HG03571 (cell line): Measurements from ENCODE around the gene IL3RA.

Experiments used
- ATAC-seq: cut with Tn5 transposase; IDR thresholded peaks from one replicate; pipeline ENCODE4 v1.9.1; 2021; ENCODE audit not compliant: unreplicated experiment

IL3RA gene

DNA sequence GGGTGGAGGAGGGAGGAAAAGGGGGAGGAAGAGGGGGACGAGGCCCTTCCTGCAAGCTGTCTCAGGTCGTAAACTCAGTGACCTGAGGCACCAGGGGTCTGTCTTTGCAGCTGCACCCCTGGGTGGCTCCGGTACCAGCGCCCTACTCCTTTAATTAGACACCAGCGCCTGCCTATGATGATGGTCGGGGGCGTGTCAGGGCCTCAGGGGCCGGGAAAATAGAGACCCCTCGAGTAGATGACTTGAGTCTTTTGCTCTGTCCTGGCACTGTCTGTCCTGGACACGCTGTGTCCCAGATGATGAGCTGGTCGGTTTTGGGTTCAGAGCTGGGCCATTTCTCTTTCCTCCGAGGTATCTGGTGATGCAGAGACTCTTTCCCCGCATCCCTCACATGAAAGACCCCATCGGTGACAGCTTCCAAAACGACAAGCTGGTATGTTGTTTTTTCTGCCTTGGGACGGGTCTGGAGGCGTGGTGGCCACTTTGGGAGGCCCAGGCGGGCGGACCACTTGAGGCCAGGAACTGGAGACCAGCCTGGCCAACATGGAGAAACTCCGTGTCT, 44.2 kb downstream of the IL3RA start:
- ATAC-seq: no peak

DNA sequence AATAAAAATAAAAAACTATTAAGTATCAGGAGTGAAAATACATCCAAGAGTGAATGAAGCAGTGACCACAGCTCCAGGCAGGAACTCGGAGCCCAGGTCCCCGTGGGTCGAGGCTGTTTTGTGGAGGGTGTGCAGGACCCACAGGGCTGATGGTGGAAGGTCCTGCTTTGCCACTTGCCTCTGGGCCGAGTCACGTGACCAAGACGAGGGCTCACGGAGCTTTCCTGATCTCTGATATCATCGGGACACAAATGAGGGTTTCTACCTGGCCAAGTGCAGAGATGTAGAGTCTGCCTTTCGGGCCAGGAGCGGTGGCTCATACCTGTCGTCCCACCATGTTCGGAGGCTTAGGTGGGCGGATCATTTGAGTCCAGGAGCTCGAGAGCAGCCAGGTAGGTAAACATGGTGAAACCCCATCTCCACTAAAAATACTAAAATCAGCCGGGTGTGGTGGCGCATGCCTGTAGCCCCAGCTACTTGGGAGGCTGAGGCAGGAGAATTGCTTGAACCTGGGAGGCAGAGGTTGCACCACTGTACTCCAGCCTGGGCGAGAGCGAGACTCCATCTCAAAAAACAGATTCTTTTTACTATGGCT, 48.2 kb downstream of the IL3RA start:
- no peak for ATAC-seq

DNA sequence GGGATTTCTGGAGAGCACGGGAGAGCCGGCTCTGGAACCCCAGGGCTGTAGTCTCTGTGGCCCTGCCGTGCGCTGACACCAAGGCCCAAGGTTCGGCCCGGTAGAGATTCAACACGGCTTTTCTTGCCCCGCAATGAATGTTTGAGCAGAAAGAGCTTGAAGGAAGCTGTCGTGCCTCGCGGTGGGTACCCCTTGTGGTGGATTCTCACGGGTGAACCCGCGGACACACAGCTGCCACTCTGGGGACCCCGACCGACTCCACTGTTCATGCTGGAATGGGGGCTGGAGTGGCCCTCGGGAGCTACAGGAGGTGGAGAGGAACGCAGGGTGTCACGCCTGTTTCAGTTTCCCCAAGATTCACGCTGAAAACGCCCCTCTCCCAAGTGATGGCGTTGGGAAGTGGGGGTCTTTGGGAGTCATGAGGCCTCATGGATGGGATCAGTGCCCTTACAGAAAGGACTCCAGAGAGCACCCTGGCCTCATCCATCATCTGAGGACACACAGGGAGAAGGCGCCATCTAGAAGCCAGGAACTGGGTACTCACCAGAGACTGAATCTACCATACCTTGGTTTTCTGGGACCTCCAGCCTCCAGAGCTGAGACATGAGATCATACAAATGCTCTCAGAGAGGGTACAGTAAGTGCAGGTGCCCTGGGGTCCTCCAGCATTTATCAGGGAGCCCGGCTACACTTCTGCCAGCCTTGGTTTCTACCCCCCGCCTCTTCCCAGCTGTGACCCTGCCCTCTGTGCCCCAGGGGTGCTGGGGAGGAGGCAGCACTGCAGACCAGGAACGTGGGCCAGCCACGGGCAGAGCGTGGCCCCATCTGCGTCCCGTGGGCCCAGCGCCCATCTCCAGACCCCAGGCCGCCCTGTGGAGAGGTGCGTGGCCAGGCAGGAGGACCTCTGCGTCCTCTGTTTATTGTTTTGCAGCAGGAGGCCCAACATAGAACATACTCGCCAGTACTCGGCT, 49.0 kb downstream of the IL3RA start:
- no peak for ATAC-seq

DNA sequence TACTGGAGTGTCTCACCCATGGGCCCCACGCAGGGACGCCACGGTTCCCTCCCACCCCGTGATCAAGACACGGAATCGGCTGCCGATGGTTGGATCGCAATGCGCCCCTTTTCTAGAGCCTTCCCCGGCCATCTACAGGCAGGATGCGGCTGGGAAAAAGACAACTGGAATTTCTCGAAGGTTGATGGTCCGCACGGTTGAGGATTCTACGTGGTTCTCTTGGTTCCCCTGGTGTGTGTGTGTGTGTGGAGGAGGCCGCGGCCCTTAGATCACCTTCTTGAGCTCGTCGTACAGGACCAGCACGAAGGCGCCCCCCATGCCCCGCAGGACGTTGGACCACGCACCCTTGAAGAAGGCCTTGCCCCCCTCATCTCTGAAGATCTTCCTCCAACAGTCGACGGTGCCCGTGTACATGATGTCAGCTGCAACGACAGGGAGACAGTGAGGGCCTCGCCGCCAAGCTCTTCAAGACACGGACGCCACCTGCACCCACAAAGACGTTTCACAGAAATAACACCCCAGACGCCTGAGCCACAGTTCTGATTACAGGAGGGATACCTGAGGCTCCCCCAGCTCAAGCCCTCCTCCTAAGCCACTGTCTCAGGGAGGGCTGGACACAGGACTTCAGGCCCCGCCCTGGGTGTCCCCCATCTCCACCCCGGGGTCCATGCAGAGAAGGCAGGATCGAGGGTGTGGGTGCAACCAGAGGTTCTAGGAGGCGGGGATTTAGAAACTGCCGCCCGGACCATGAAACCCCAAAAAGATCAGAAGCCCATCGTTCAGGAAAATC, 49.9 kb downstream of the IL3RA start:
- no peak for ATAC-seq

DNA sequence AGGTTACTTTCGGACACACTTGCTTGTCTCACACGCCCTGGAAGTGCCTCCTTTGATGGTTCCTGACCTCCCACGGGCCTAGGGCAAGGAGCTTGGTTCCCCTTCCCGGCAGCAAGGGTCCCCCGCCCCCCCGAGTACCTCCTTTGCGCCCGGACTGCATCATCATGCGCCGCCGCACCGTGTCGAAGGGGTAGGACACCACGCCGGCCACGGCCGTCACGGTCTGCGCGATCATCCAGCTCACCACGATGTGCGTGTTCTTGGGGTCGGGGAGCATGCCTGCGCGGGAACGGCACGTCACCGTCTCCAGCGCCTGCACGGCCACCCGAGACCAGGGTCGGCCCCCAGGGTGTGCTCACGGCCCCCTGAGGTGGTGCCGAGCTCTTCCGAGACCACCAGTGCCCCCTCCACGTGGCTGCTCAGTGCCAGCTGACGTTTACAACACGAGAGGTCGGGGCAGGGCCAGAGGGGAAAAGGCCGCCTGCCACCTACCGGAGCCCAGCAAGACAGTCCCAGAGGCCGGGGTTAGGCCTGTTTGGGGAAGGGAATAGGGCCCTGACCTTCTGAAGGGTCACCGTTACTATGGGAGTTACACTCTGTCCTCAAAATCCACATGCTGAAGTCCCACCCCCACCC, 50.7 kb downstream of the IL3RA start:
- no peak for ATAC-seq

DNA sequence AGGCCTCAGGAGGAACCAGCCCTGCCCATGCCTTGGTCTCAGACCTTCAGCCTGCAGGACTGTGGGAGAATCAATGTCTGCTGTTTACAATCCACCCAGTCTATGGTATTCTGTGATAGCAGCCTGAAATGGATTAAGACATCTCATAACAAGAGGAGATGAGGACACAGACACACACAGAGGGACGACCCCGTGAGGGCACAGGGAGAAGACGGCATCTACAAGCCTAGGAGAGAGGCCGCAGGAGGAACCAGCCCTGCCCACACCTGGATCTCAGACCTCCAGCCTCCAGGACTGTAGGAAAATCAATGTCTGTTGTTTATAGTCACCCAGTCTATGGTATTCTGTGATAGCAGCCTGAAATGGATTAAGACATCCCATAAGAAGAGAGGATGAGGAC, 52.1 kb downstream of the IL3RA start:
- no peak for ATAC-seq

DNA sequence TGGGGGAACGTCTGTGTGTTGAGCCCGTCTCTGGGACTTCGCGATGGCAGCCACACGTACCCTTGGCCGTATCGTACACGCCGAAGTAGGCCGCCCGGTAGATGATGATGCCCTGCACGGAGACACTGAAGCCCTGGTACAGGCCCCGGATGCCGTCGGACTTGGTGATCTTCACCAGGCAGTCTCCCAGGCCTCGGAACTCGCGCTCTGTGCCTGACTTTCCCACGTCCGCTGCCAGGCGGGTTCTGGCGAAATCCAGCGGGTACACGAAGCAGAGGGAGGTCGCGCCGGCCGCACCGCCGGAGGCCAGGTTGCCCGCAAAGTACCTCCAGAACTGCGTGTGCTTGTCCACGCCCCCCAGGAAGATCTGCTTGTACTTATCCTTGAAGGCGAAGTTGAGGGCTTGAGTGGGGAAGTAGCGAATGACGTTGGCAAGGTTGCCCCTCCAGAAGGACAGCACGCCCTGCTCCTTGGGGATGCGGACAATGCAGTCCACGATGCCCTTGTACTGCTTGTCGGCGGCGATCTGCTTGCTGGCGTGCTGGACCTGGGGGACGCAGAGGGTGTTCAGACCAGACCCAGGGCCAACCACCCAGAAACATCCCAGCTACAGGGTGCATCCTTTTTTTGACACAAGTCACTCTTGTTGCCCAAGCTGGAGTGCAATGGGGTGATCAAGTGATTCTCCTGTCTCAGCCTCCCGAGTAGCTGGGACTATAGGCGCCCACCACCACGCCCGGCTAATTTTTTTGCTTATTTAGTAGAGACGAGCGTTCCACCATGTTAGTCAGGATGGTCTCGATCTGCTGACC, 52.8 kb downstream of the IL3RA start:
- no peak for ATAC-seq

DNA sequence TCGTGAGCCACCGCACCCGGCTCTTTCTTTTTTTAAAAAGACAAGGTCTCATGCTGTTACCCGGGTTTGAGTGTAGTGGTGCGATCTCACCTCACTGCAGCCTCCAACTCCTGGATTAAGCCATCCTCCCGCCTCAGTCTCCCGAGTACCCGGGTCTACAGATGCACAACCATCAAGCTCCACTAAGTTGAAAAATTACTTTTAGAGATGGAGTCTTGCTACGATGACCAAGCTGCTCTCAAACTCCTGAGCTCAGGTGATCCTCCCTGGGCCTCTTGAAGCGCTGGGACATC, 53.4 kb downstream of the IL3RA start:
- no peak for ATAC-seq

DNA sequence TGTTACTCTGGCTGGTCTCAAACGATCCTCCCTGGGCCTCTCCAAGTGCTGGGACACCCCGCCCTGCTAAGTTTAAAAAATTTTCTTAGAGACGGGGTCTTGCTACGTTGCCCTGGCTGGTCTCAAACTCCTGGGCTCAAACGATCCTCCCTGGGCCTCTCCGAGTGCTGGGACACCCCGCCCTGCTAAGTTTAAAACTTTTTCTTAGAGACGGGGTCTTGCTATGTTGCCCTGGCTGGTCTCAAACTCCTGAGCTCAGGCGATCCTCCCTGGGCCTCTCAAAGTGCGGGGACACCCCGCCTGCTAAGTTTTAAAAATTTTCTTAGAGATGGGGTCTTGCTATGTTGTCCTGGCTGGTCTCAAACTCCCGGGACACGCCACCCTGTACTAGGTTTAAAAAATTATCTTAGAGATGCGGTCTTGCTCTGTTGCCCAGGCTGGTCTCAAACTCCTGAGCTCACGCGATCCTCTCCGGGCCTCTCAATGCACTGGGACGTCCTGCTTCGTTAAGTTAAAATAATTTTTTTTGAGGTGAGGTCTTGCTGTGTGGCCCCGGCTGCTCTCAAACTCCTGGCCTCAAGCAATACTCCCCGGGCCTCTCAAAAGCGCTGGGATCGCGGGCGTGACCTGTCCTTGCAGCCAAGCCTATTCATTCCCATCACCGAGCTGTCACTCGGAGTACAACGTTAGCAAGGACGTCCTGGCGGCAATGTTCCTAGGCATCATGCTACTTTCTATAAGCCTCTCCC, 54.2 kb downstream of the IL3RA start:
- no peak for ATAC-seq

DNA sequence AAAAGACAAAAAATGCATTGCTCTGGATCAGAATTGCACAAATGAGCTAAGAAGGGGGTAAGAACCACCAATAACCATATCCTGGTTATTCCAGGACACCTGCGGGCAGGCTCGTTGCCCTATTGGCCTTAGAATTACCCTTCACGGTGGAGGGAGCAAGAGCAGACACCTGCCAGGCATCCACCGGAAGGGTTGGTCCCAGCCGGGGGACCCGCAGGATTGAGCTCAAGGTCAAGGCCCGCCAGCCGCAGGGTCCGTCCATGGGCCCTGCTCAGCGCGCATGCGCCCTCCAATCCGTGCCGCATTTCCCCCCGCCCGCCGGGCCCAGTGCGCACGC, 54.8 kb downstream of the IL3RA start:
- no peak for ATAC-seq

DNA sequence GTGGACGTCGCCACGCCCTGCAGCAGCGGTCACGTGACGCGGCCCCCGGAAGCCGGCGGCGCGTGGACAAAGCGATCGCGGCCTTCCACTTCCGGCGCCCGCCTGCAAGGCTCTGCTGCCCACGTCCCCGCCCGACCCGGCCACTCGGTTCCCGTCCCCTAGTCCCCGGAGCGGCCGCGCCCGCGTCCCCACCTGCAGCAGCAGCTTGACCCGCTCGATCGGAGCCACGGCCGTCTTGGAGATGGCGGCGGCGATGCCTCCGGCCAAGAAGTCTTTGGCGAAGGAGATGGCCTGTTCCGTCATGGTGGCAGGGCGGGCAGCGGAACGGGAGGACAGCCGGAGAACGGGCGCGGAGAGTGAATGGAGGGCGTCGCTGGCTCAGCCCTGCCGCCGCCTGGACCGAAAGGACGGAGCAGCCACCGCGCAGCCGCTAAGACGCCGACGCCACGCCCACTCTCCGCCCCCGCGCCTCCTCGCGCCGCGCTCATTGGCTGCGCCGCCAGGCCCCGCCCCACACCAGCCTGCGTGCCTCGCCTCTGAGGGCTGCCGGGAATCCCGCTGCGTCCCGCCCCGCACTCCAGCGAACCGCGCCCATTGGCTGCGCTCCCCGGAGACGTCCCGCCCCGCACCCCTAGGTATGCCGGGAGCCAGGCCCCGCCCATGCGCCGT, 55.3 kb downstream of the IL3RA start, which contains the start of gene SLC25A6:
Gene SLC25A6, minus strand, starts transcription at position 407 of the 669 bp plus-strand sequence. Its CDS starts 104 bp downstream, at position 303.
- peak; percentile 95 for ATAC-seq

DNA sequence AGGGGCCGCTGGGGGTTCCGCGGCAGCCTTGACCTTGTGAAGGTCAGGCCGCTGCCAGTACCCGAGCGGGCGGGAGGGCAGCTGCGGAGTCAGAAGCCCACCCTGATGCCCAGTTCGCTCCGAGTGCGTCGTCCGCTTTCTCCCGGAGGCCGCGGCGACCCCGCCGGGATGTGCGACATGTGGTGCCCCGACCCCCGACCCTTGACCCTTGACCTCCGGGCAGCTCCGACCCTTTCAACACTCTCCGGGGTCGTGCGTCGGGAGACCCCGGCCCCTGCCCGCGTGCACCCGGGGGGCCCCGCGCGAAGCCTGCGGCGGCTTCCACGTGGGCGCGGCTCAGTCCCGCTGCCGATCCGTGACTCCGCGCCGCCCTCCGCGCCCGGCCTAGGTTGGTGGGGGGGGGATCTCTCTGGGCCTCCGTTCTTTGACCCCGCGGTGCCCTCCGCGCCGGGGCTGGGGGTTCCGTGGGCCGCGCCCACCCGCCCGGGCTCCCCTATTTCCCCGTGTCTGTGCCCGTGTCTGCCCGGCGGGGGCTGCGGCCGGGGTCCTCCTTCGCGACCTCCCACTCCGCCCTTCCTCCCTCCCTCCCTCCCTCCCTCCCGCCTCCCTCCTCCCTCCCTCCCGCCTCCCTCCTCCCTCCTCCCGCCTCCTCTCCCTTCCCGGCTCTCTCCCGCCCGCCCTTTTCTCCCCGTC, 55.9 kb downstream of the IL3RA start:
- peak; percentile 21 for ATAC-seq

DNA sequence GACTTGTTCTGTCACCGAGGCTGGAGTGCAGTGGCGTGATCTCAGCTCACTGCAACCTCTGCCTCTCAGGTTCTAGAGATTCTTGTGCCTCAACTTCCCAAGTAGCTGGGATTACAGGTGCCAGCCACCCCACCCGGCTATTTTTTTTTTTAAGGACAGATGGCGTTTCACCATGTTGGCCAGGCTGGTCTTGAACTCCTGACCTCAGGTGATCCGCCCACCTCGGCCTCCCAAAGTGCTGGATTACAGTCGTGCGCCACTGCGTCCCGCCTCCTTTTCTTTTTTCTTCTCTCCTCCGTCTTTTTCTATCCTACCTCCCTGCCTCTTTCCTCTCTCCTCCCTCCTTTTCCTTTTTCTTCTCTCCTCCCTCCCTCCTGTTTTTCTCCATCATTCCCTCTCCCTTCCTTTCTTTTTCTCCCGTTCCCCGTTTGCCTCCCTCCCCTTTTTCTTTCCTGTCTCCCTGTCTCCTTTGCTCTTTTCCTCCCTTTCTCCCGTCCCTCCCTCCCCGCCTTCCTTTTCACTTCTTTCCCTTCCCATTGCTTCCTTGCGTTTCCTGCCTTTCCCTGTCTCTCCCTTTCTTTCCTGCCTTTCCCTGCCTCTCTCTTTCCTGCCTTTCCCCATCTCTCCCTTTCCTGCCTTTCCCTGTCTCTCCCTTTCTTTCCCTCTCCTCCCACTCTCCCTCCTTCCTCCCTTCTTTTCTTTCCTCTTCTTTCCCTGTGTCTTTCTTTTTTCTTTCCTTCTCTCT, 57.5 kb downstream of the IL3RA start:
- ATAC-seq: no peak

DNA sequence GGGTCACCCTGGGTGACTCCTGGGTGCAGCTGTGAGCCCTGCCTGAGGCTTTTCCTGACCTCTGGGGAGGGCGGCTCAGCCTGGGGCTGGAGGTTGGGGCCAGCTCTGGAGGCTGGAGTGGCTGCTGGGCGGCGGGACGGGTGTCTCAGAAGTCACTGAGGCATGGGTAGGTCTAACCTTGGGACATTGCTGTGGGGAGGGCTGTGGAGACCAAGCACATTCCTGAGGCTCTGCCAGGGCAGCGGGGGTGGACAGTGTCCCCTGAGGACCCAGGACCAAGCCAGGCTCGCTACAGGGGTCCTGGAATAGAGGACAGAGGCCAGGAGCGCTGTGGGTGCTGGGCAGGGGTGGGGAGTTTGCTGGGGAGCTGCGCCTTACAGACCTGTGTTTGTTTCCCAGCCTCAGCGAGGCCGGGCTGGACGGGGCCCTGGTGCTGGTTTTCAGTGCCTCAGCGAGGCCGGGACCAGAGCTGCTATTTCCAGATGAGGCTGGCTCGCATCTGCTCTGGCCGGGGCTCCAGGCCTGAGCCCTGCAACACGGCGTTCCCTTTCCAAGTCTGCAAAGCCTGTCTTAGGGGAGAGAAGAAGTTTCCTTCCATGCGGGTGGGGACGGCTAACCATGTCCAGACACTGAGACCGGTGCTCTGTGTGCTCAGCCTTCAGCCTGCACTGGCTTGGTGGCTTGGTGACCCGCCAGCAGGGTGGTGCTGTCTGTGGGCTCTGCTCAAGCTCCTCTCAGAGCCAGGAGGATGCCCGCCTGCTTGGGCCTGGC, 58.3 kb downstream of the IL3RA start:
- ATAC-seq: no peak

DNA sequence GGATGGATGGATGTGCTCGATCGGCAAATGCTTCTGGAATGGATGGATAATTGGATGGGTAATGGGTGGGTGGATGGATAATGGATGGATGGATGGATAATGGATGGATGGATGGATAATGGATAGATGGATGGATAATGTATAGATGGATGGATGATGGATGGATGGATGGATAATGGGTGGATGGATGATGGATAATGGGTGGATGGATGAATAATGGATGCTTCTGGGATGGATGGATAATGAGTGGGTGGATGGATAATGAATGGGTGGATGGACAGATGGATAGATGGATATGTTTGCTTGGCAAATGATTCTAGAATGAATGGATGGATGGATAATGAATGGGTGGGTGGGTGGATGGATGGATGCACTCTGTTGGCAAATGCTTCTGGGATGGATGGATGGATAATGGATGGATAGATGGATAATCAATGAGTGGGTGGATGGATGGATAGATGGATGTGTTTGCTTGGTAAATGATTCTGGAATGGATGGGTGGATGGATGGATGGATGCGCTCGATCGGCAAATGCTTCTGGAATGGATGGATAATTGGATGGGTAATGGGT, 59.1 kb downstream of the IL3RA start:
- ATAC-seq: no peak

DNA sequence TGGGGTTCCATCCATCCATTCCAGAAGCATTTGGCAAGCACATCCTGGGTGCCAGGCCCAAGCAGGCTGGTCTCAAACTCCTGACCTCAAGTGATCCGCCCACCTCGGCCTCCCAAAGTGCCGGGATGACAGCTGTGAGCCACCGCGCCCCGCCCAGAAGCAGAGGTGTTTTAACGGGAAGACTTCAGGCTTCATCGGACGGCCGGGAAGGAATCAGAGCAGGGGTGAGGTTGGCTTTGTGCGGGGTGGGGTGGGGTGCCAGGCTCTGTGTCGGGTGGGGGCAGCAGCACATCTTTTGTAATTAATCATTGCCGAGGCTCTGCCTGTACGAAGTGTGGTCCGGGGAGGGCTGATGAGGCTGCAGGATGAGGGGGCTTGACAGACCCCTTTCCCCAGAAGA, 60.4 kb downstream of the IL3RA start:
- no peak for ATAC-seq
